ENCODE measurements around the gene ATG16L2.
A peak's percentile ranks its signal among the peaks of the same experiment; 100 is the strongest.
"Not testable (repeated sequence)": the region's sequence is repeated elsewhere in the genome, so short reads cannot be mapped to it uniquely, and the experiment has no call there.

ATG16L2 gene

DNA sequence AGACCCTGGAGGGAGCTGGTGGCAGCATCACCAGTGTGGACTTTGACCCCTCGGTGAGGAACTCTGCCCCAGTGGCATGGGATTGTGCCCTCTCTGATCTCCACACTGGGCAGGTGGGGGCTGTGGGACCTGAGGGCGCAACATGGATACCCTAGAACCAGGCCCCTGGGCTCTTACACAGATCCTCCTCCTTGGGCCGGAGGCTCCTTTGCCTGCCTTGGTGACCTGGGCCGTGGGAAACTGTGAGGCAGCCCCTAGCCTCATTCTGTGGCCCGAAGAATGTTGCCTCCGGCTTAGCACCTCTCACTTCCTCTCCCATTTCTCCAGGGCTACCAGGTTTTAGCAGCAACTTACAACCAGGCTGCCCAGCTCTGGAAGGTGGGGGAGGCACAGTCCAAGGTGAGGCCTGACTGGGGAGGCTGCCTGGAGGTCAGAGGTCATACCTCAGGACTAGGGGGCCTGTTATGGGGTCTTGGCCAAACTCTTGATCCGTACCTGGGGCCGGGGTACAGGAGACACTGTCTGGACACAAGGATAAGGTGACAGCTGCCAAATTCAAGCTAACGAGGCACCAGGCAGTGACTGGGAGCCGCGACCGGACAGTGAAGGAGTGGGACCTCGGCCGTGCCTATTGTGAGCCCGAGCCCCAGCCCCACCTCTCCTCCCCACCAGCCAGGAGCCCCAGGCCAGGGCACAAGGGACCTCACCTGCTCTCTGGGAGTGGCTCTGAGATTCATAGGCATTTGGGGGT, 12.2 kb downstream of the ATG16L2 start:
- DNase-seq (ENCODE audit: low read depth), result no peak

DNA sequence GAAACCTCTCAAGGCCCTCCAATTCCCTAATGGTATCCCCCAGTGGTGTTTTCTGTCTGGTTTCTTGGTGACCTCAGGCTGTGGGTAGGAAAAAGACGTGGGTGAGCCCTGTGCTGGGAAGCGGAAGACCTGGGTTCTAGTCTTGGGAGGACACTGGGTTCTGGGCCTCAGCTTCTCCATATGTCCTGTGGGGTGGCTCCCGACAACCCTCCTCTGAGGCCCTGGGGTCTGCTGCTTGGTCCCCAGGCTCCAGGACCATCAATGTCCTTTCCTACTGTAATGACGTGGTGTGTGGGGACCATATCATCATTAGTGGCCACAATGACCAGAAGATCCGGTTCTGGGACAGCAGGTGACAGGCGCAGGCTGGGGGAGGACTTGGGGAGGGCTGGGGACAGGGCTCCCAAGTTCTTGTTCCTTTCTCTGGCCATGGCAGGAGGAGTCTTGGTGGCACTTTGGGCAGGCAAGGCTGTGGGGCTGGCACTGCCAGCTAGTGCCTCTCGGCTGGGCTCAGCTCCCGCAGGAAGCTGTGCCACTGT, 12.8 kb downstream of the ATG16L2 start:
- DNase-seq (ENCODE audit: low read depth), result no peak

DNA sequence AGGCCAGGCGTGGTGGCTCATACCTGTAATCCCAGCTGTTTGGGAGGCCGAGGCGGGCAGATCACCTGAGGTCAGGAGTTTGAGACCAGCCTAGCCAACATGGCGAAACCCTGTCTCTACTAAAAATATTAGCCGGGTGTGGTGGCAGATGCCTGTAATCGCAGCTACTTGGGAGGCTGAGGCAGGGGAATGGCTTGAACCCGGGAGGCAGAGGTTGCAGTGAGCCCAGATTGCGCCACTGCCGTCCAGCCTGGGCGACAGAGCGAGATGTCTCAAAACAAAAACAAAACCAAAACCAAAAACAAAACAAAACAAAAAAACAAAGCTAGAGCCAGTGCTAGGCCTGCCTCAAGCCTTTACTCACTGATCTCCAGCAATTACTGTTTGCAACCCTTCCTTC, 13.4 kb downstream of the ATG16L2 start:
- not testable (repeated sequence) for DNase-seq (ENCODE audit: low read depth)

DNA sequence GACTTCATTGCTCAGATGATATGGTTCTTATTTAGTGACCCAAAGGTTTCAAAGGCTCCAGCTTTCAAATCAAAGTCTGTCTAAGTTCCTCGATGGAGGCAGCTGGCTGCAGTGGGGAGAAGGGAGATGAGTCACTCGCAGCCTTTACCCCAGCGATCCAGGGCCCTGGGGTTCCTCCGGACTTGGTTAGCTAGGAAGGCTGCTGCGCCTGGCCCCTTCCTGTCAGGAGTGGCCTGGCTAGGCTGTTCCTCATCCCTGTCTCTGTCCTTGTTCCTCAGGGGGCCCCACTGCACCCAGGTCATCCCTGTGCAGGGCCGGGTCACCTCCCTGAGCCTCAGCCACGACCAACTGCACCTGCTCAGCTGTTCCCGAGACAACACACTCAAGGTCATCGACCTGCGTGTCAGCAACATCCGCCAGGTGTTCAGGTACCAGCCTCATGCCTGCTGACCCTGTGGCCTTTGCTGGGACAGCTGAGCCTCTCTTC, 13.9 kb downstream of the ATG16L2 start:
- no peak for DNase-seq (ENCODE audit: low read depth)

DNA sequence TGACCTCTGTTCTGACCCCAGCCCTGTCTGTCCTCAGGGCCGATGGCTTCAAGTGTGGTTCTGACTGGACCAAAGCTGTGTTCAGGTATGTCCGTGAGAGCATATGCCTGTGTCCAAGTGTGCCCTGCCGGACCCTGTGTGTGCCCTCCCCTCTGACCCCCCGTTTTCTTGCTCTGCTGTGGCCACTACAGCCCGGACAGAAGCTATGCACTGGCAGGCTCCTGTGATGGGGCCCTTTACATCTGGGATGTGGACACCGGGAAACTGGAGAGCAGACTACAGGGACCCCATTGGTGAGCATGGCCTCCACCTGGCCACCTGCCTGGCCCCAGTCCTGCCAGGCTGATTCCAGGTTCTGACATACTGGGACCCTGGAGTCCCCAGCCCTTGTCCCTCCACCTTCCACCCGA, 14.5 kb downstream of the ATG16L2 start:
- no peak for DNase-seq (ENCODE audit: low read depth)

DNA sequence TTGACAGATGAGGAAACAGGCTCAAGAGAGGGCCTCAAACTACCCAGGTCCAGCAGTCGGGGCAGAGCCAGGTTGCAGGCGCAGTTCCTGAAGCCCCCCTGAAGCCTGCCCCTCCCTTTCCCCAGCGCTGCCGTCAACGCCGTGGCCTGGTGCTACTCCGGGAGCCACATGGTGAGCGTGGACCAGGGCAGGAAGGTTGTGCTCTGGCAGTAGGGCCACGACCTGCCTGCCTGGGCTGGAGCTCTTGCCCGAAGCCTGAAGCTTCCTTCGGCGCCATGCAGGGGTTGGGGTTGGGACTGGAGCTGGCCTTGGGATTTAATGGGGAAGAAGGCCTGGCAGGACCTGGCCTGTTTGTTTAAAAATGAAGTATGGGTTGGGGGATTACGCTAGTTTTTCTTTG, 15.0 kb downstream of the ATG16L2 start:
- no peak for DNase-seq (ENCODE audit: low read depth)

DNA sequence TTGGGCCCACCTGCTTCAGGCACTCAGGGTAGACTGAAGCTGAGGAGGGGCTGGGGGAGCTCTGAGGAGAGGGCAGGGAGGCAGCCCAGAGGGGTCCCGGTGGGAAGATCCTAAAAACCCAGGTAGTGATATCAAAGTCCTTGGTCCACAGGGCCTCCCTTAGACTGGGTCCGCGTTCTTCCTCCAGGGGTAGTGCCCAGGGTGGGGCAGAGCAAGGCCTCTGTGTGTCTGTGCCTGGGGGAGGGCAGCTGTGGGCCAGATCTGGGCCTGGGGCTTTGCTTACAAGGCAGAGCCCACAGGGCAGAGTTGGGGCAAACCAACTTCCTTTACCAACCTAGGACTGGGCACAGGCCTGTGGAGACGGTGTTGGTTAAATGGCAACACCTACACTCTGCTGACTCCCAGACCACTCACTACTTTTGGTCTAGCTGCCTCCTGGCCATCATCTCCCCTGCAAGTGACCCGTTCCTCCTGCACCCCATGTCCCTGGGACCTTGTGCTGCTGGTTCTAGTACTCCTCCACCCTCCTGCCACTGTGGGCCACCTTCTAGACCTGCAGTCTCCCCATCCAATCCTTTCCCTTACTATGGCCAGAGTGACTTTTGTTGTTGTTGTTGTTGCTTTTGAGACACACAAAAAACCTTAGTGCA, 15.8 kb downstream of the ATG16L2 start:
- no peak for DNase-seq (ENCODE audit: low read depth)

DNA sequence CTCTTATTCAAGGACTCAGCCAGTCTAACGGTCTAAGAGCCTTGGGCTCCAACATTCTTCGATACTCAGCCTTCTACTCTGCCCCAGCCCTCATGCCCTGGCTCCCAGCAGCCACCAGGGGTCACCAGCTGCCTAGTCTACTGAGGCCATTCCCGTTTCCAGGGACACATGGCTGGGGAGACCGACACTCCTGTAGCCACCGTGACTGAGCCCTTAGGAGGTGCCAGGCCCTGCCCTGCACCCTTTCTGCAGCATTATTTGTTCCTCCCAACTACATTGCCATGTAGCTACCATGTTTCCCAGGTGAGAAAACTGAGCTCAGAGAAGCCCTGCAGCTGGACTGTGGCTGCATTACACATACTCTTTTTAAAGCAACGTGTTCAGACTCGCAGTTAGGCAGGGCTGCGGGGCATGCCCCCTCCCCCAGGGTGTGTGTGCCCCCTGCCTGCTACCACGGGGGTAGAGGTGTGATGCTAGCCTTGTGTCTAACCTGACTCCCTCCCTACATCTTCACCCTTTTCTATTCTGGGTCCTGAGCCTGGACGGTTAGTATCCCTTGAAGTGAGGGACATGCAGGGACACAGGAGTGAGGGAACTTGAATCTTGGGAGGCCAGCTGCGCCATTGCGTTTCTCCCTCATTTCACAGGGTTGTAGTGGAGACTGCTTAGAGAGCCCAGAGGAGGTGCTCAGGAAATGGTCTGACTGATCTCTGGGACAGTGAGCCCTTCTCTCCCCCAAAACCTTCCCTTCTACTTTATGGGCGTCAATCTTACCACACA, 17.5 kb downstream of the ATG16L2 start:
- peak; percentile 41 for DNase-seq (ENCODE audit: low read depth)

DNA sequence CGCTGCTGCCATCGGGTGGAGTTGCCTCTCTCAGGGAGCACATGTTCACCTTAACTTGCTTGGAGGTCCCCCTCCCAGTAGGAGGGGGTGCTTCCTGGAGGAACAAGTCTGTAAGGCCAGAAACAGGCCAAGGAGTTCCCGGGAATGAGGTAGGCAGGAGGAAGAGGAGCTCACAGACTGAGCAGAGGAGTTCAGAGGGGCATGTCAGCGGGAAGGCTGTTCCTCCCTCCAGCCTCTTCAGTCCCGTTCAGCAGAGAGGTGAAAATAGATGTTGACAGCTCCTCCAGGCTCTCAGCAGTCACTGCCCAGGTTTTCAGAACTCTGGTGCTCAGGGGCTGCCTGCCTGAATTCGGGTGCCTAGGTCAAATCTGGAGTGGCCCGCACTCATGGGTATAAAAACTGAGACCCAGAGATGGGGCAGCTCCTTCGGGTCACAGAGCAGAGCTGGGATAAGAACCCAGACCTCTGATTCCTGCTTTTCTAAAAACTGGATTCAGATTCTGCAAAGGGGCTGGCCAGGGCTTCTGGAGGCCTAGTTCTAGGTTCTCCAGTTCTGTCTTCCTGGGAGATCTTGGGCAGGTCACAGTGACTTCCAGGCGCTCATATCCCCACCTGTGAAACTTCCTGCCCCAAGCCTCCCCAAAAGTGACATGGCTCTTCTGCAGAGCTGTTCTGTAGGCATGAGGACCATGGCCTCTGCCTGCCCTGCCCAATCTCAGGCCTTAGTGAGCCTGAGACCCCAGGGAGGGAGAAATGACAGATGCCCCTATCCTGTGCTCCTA, 18.3 kb downstream of the ATG16L2 start:
- no peak for DNase-seq (ENCODE audit: low read depth)

DNA sequence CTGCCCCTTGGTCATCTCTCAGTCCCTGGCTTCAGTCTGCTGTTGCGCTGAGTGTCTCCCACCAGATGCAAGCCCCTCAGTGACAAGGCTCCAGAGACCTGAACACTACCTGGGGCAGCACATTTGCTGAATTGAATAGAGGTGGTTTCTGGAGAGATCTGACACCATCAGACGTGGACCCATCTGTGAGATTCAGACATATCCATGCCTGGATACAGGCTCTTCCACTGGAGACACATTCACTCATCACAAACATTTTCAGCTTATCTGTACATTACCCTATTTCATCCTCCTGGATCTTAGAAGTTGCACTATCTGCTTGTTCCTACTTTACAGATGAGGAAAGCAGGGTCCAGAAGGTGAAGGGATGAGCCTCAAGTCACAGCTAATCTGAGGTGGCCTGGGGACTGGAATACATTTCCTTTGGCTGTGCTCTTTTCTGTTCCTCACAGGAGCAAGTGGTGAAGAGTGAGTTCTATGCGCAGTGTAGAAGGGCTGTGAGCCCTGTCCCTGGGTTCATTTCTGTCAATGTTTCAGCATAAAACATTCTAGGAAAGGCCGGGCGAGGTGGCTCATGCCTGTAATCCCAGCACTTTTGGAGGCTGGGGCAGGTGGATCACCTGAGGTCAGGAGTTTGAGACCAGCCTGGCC, 19.0 kb downstream of the ATG16L2 start:
- no peak for DNase-seq (ENCODE audit: low read depth)

DNA sequence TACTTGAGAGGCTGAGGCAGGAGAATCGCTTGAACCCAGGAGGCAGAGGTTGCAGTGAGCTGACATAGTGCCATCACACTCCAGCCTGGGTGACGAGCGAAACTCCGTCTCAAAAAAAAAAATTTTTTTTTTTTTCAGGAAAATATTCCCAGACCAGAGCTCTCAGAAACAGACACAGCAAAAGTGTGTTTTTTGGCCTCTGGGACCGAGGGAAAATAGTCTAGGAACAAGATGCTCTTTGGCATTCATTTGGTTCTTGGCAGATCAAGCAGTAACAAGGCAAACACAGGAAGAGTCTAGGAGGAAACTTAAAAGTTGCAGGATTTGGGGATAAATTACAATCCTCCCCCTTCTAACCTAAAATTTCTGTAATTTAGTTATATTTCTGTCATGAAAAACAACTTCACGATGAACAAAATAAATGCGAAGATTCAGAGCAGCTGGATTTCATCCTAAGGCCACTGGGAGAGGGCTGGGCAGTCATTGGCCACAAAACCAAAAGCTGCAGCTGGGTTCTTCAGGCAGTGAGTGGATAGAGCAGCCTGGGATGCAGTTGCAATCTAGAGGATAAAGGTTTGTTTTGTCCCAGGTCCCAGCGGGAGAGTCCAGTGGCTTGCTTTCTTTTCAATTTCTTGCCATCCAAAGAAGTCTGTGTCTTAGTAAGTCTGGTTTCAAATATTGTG, 19.7 kb downstream of the ATG16L2 start:
- DNase-seq (ENCODE audit: low read depth), result no peak

DNA sequence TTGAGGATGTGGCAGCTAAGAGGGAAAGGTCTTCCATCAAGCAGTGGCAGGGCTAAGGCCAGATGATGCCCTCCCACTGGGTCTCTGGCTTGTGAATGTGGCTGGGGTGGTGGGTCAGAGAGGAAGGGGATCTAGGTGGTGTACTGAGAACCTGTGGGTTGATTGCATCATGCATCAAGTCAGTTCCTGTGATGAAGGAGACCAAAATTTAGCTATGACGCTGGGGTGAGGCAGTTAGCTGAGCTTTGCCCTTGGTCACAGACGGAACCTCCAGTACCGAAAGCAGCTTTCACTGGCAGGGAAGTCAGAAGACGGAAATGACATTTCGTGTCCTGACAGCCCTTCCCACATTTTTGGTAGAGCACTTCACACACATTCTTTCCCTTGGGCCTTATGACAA, 20.7 kb downstream of the ATG16L2 start:
- no peak for DNase-seq (ENCODE audit: low read depth)

DNA sequence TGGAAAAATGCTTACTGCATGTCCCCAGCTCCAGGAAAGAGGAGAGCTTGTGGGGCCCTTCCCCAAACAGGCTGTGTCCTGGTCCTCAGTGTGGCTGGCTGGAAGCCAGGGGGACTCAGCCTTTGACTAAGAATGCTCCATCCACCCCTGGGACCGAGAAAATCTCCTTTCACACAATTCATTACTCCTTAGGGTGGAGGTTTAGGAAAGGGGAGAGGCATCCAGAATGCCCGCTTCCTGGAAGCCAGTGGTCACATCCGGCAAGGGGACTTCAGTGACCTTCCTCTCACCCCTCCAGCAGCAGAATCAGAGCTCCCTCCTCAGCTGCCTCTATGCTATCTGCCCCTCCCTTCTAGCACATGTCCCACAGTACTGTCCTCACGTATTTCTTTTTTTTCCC, 21.9 kb downstream of the ATG16L2 start:
- no peak for DNase-seq (ENCODE audit: low read depth)

DNA sequence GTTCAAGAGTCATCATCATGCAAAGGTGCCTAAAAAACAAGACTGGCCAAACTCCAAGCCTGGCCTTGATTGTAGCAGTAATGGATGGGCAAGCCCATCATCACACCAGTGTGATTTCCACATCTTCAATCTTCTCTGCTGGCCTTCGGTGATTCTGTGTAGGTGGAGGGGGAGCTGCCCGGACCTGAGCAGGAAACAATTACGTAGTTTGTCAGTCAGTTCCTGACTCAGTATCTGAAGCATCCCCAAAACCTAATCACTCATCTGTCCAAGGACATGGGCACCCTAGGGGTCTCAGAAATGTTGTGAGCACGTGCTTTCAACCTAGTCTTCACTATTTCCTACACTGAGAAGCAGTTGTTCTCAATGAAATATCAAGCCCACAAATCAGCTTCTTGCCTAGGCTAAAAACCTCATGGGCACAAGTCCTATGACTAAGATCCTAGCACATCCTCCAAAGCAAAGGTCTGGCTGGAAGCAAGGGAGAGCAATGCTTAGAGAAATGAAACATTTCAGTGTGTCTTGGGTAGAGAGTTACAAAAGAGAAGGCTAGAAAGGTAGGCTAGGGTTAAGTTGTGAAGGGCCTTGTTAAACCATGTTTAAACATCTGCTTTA, 24.6 kb downstream of the ATG16L2 start:
- no peak for DNase-seq (ENCODE audit: low read depth)

DNA sequence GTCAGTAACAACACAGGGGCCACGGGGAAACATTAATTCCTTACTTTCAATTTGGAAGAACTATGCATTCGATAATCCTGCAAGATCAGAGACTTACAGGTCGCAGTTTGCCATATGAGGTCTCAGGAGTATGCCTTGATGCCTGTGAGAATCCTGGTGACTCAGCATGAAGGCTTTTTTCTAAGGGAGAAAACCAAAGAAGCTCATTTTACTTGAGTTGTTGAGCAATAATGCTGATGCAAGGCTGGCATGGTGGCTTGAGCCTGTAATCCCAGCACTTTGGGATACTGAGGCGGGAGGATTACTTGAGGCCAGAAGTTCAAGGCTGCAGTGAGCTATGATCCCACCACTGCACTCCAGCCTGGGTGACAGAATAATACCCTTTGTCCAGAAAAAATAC, 26.6 kb downstream of the ATG16L2 start:
- DNase-seq (ENCODE audit: low read depth), result no peak

DNA sequence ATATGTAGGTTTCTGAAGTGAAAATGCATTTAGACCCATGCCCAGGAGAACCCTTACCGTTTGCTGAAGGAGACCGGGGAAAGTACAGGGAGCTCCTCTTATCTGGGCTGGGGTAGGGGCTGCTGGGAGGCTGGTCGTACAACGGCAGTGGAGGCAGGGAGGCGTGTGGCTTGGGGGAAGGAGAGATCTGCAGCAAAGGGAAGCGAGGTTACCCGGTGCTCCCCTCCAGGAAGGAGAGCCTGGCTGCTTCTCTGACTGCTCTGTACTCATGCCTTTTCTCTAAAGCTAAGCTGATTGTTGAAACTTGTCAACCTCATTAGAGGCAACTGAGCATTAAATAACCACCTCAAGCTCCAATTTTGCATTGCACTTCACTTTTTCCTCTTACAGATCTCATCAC, 27.2 kb downstream of the ATG16L2 start:
- DNase-seq (ENCODE audit: low read depth), result no peak

DNA sequence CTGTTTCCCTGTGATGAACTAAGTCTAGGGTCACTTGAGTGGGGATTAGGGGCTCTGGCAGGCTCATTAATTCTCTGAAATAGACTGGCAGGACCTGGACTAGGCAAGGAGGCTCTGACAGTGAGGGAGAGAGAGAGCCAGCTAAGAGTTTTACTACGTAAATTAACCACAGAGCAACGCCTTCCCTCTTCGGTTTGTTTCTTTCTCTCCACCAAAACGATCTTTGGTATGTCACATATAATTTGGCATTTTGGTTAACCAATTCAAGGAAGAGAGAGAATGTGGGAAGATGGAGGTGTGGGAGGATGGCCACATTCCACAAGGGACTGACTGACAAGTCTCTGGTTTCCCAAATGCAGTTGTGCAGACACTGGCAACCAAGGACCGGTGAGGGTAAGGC, 27.9 kb downstream of the ATG16L2 start:
- DNase-seq (ENCODE audit: low read depth), result no peak

DNA sequence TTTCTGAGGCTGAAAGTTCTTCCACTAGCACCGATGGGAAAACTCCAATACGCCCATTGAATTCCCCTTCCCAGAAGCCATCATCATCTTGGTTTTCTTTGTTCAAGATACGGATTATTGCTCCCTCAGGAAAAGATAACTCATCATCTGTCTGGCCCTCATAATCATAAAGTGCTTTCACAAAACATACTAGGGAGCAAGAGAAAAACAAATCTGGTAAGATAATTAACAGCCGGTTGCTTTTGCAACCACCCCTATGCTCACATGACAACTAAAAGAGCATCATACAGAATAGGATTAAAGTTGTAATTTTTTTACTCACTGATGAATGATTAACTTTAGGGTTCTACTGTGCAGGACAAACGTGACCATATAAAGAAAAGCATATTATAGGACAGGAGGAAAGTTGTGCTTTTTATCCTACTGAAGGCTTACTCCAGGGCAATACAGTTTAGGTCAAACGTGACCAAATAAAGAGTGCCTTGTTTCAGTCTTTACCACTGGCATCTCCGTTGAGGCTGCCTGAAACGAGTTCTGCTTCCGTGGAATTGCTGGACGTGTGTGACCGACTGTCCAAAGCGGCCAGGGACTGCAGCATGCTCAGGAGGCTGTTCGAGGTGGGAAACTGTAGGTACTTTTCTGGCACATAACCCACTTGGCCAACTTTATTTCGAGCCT, 28.6 kb downstream of the ATG16L2 start:
- DNase-seq (ENCODE audit: low read depth), result no peak

DNA sequence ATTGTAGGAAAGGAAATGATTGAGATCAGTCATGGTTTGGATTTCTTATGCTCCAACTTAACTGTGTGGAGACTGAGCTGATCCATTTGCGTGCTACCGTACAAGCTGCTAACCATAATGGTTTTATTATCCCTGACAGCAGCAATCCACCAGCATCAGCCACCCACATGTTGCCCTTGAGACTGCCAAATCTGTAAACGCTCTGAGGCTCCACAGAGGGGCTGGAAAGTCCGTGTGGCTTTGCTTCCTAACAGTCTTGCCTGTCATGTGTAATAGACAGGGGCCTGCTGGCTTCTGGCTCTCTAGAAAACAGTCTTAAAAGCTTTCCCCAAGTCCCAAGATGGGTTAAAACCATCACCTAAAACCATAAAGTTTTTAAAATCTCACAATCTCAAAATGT, 30.1 kb downstream of the ATG16L2 start:
- no peak for DNase-seq (ENCODE audit: low read depth)
